OCI-LY1 (cell line): ENCODE results near the gene DAPK2.

Source experiments
- H2AFZ ChIP-seq: fragments of 200-600 bp; sonication (generic), shearing (Covaris generic); 2 replicates; pipeline ENCODE4 v1.6.0; 2014; ENCODE audit warnings: antibody characterized with exemption, mild to moderate bottlenecking, low read length
- H3F3A ChIP-seq: fragments of 200-600 bp; sonication (generic), shearing (Covaris generic); 2 replicates; pipeline ENCODE4 v1.6.0; 2014; ENCODE audit warnings: mild to moderate bottlenecking, antibody characterized with exemption, low read length, moderate library complexity; ENCODE audit not compliant: insufficient read depth
- H3K27ac ChIP-seq: fragments of 200-600 bp; sonication (generic); 2 replicates; pipeline ENCODE4 v1.5.1; 2014; ENCODE audit warnings: low read length, mixed run types, mild to moderate bottlenecking, low read depth; ENCODE audit not compliant: poor library complexity, severe bottlenecking
- H3K27me3 ChIP-seq: fragments of 200-600 bp; sonication (generic); 2 replicates; pipeline ENCODE4 v1.6.0; 2014; ENCODE audit warnings: antibody characterized with exemption, mild to moderate bottlenecking, low read length, moderate library complexity; ENCODE audit not compliant: insufficient read depth
- H3K36me3 ChIP-seq: fragments of 200-600 bp; sonication (generic); 2 replicates; pipeline ENCODE4 v1.6.1; 2014; ENCODE audit warnings: mild to moderate bottlenecking, antibody characterized with exemption, low read length, moderate library complexity, mixed read lengths; ENCODE audit not compliant: insufficient read depth
- H3K4me1 ChIP-seq: fragments of 200-600 bp; sonication (generic); 2 replicates; pipeline ENCODE4 v1.5.1; 2014; ENCODE audit warnings: mild to moderate bottlenecking, low read length, moderate library complexity; ENCODE audit not compliant: insufficient read depth, severe bottlenecking
- H3K4me2 ChIP-seq: fragments of 200-600 bp; sonication (generic), shearing (Covaris generic); 2 replicates; pipeline ENCODE4 v1.6.1; 2014; ENCODE audit warnings: low read length
- H3K4me3 ChIP-seq: fragments of 200-600 bp; sonication (generic); 2 replicates; pipeline ENCODE4 v1.5.1; 2014; ENCODE audit warnings: low read length, low read depth, mild to moderate bottlenecking, mixed read lengths; ENCODE audit not compliant: poor library complexity, severe bottlenecking
- H3K79me2 ChIP-seq: fragments of 200-600 bp; shearing (Covaris generic); 2 replicates; pipeline ENCODE4 v1.6.1; 2016; ENCODE audit warnings: mixed run types, low read length, mixed read lengths; ENCODE audit not compliant: insufficient read depth
- H3K9ac ChIP-seq: fragments of 200-600 bp; sonication (generic), shearing (Covaris generic); 2 replicates; pipeline ENCODE4 v1.6.1; 2014; ENCODE audit warnings: mild to moderate bottlenecking, low read length, mixed read lengths
- H3K9me2 ChIP-seq: fragments of 200-600 bp; sonication (generic), shearing (Covaris generic); 2 replicates; pipeline ENCODE4 v1.6.1; 2014; ENCODE audit warnings: low read depth, mild to moderate bottlenecking, low read length, mixed read lengths
- H3K9me3 ChIP-seq: fragments of 200-600 bp; shearing (Covaris generic); 2 replicates; pipeline ENCODE4 v1.6.1; 2014; ENCODE audit warnings: low read length, mixed read lengths
- H4K20me1 ChIP-seq: fragments of 200-600 bp; sonication (generic), shearing (Covaris generic); 2 replicates; pipeline ENCODE4 v1.6.0; 2016; ENCODE audit warnings: mild to moderate bottlenecking, low read length; ENCODE audit not compliant: insufficient read depth
- CTCF ChIP-seq: fragments of 200-600 bp; sonication (generic), shearing (Covaris generic); IDR thresholded peaks from 2 replicates; pipeline ENCODE4 v1.5.1; 2017; ENCODE audit warnings: mild to moderate bottlenecking, antibody characterized with exemption, low read length, moderate library complexity, mixed read lengths
- EZH2 ChIP-seq: fragments of 200-600 bp; sonication (generic), shearing (Covaris generic); IDR thresholded peaks from 2 replicates; pipeline ENCODE4 v1.8.0; 2017; ENCODE audit warnings: borderline replicate concordance, mixed run types, mild to moderate bottlenecking, antibody characterized with exemption, low read length, moderate library complexity, mixed read lengths

DAPK2 gene

GRCh38 chr15:63971904-63972303 lies 74.4 kb downstream of the DAPK2 start:
- H3K9me3 ChIP-seq = no peaks in the 10 kb centered on the region
- H4K20me1 ChIP-seq = no peaks in the 10 kb centered on the region
- no peak overlapping the region for H2AFZ ChIP-seq
- no peaks in the 10 kb centered on the region for H3F3A ChIP-seq
- no peaks in the 10 kb centered on the region for H3K79me2 ChIP-seq
- H3K9ac ChIP-seq = no peak overlapping the region
- H3K27ac ChIP-seq = no peak overlapping the region
- H3K36me3 ChIP-seq = no peaks in the 10 kb centered on the region
- H3K27me3 ChIP-seq = no peaks in the 10 kb centered on the region
- H3K4me1 ChIP-seq = peaks cover 6% of the 10 kb centered on the region
- no peak overlapping the region for H3K4me3 ChIP-seq
- TF ChIP-seq CTCF (no peak), EZH2 (no peak)
- no peaks in the 10 kb centered on the region for H3K9me2 ChIP-seq
- H3K4me2 ChIP-seq = no peak overlapping the region

- Histone ChIP-seq H3K27ac (no peak overlapping the region), H3K9me2 (no peaks in the 10 kb centered on the region), H2AFZ (no peak overlapping the region), H3K9me3 (no peaks in the 10 kb centered on the region), H3K4me2 (no peak overlapping the region), H3K4me1 (peaks cover 6% of the 10 kb centered on the region), H3K9ac (no peak overlapping the region), H3K36me3 (no peaks in the 10 kb centered on the region), H3K4me3 (no peak overlapping the region), H3F3A (no peaks in the 10 kb centered on the region), H3K27me3 (no peaks in the 10 kb centered on the region), H4K20me1 (no peaks in the 10 kb centered on the region), H3K79me2 (no peaks in the 10 kb centered on the region)
- no peak for TF ChIP-seq CTCF
- no peak for TF ChIP-seq EZH2
These were observed 74.9 kb downstream of the DAPK2 start for GRCh38 chr15:63971427-63971805.

DNA sequence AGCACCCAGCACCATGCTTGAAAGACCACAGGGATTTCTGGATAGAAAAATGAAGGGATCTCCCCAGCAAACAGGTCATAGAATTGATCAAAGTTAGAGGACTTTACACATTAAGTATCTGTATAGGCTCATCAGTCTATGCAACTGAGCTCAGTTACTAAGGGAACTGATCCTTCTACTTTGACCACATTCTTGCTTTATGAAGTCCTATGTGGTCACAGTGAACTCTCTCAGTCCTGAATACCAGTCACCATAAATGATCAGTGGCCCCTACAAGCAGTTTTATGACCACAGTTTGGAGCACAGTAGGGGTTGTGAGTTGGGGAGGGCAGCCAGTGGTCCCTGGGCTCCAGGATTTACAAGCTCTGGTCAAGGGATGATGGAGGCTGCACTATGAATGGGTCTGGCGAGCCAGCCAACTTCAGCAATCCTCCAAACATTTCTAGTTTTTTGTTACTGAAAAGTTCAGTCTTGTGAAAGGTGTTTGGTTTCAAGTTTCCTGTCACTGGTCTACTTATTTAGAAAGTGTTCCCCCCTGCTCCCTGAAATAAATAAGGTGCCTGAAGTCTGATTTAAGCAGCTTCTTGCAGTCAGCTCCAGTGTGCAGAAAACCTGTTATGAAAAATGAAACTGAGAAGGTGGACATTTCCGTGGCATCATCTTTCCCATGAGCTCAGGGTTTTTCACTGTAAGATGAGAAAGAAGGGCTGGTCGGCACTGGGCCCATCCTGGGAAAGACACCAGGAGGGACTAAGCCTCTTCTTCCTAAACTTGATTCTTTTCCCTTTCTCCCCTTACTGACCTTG lies 75.5 kb downstream of the DAPK2 start:
- Histone ChIP-seq H3K27me3 (no peaks in the 10 kb centered on the region), H3K27ac (no peak overlapping the region), H3K36me3 (no peaks in the 10 kb centered on the region), H3K9ac (no peak overlapping the region), H2AFZ (no peak overlapping the region), H3K4me1 (peaks cover 6% of the 10 kb centered on the region), H3K9me3 (no peaks in the 10 kb centered on the region), H4K20me1 (no peaks in the 10 kb centered on the region), H3K4me3 (no peak overlapping the region), H3F3A (no peaks in the 10 kb centered on the region), H3K4me2 (no peak overlapping the region), H3K79me2 (no peaks in the 10 kb centered on the region), H3K9me2 (no peaks in the 10 kb centered on the region)
- TF ChIP-seq EZH2 = no peak
- TF ChIP-seq CTCF = no peak
